Right lobe of liver (tissue), 6 donors: ENCODE data around the gene CLIP4. TPM values are rescaled to one million over a fixed set of nuclear protein-coding genes. Genes with fewer than 3 reads are reported as not detected.

ENCODE experiments used
- ATAC-seq, 4 donors: fragments of 200-7000 bp; cut with Tn5 transposase; one replicate each; pipeline ENCODE4 v1.9.1; 2020; ENCODE audit warnings: mild to moderate bottlenecking in 4 of 4, moderate library complexity in 4 of 4
- DNase-seq, 3 donors: peaks; one replicate each; pipeline ENCODE4 v3.0.0-alpha.2; 2020
- H3K27ac ChIP-seq, 3 donors: fragments of 200-600 bp; one replicate each; pipeline ENCODE4 v1.8.0; 2022
- H3K27me3 ChIP-seq, 2 donors: fragments of 200-600 bp; one replicate each; pipeline ENCODE4 v1.8.0; 2022
- H3K36me3 ChIP-seq, 4 donors: fragments of 200-600 bp; sonication (generic) in 1 of 4; one replicate each; pipeline versions ENCODE4 v1.5.1 to v1.8.0; 2017 to 2022; ENCODE audit warnings: control low read depth in 1 of 4
- H3K4me1 ChIP-seq, 4 donors: fragments of 200-600 bp; sonication (generic) in 1 of 4; one replicate each; pipeline versions ENCODE4 v1.5.1 to v1.8.0; 2017 to 2022; ENCODE audit warnings: control low read depth in 1 of 4
- H3K4me3 ChIP-seq, 3 donors: fragments of 200-600 bp; one replicate each; pipeline ENCODE4 v1.8.0; 2022
- H3K9me3 ChIP-seq, 4 donors: fragments of 200-600 bp; sonication (generic) in 1 of 4; one replicate each; pipeline versions ENCODE4 v1.5.1 to v1.8.0; 2017 to 2022; ENCODE audit warnings: control low read depth in 1 of 4
- CTCF ChIP-seq, 4 donors: fragments of 200-600 bp in 3 of 4; fragments of 450-650 bp in 1 of 4; IDR thresholded peaks; one replicate each; pipeline versions ENCODE4 v1.5.1 to v1.8.0; 2016 to 2022; ENCODE audit warnings: antibody characterized with exemption in 4 of 4, mild to moderate bottlenecking in 2 of 4
- POLR2A ChIP-seq: fragments of 450-650 bp; IDR thresholded peaks from one replicate; pipeline ENCODE4 v1.6.1; 2017; ENCODE audit warnings: antibody characterized with exemption, mild to moderate bottlenecking
- WGBS: methylation state at CpG from one replicate; pipeline ENCODE4 v1.1.6; 2018; ENCODE audit warnings: low coverage, low lambda C conversion rate; ENCODE audit not compliant: insufficient coverage; ENCODE audit errors: missing lambda C conversion rate; 5-methylcytosine and 5-hydroxymethylcytosine counted together
- intact Hi-C, 2 donors: fragments of 100-400 bp; cut with DNase I; formaldehyde crosslinking; loops; one replicate each; pipeline versions ENCODE4 v1.11.2 to v1.14.1; 2022
- total RNA-seq, 6 experiments: library from RNA; depleted of rRNA in 2 of 6; stranded (reverse); fragments of >200 nt in 2 of 6; fragmentation: NEBNext Ultra II Directional in 3 of 6; extraction: Animal tissue kit (Norgen Biotek cat#: 25700) in 3 of 6; gene quantifications; one replicate each; pipeline versions ENCODE4 v1.1.0 to v1.2.4, GENCODE V29; 2016 to 2023
- donor health status: DM: no; HTN: yes; CAD: no.
- donor health status: DM: no; HTN: no; CAD: no.
- donor health status: DM: no; HTN: no; CAD: no.
- donor health status: DM: no; HTN: yes; CAD: no.
- donor health status: DM: no; HTN: yes; CAD: no.

The CLIP4 gene
- total RNA-seq, 6 experiments from 2014 or later: 2.7 to 7.3 (median 5.3) TPM

DNA sequence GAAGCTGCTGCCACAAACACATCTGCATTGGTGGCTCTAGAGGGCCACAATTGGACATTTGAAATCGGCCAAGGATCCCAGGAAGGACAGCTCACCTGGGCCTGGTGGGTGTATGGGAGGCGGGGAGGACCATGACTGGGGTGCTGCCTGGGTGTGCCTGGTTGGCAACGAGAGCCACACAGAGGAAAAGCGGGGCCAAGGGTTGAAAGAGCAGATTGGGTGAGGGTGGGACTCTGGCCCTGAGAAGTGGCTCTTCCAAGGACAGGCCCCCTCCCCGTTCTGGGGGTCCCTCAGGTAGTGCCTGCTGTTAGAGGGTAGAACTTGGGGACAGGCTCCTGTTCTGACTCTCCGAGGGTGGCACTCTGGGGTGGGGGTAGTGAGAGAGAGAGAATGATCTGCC lies 102.9 kb downstream of the CLIP4 start:
- Histone ChIP-seq H3K27ac (no peak overlapping the region), H3K4me3 (no peak overlapping the region), H3K4me1 (no peaks in the 10 kb centered on the region), H3K9me3 (no peaks in the 10 kb centered on the region), H3K36me3 (no peaks in the 10 kb centered on the region), H3K27me3 (no peaks in the 10 kb centered on the region)
- peak in 1 of 3 donors; percentile 25 for DNase-seq
- intact Hi-C loops: no loop called here
- 75% methylated on average over 3 of the region's 6 CpGs for WGBS
- TF ChIP-seq POLR2A: no peak
- no peak for TF ChIP-seq CTCF (IDR thresholded peaks at IDR 0.05)
- peak in 1 of 4 donors; percentile 6 for ATAC-seq

DNA sequence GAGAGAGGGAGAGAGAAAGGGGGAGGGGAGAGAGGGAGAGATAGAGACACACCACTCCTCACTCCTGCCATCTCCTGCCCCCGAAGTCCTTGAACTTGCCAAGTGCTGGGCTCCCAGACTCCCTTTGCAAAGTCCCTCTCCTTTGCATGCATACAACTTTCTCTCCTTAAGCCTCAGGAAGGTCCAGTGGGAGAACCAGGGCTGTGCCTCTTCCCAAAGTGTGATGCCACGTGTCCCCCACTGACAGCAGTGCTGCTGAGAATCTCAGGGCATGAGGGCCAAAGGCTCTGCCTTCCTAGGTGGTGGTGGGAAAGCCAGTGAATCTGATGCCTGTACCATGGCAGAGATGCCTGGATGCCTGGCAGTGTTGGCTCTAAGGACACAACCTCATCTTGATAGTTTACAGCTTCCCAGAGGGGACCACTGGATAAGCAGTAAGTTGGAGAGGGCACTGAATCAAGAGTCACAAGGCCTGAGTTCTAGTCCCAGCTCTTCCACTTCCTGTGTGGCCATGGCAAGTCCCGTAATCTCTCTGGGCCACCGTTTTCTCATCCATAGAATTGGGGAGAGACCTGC lies 103.4 kb downstream of the CLIP4 start:
- Histone ChIP-seq H3K27ac (no peak overlapping the region), H3K4me3 (no peak overlapping the region), H3K4me1 (no peaks in the 10 kb centered on the region), H3K36me3 (no peaks in the 10 kb centered on the region), H3K27me3 (no peaks in the 10 kb centered on the region), H3K9me3 (no peaks in the 10 kb centered on the region)
- intact Hi-C loops: no loop called here
- 61% methylated on average over 2 of the region's 4 CpGs for WGBS
- ATAC-seq (no peak), DNase-seq (peak in 1 of 3 donors; percentile 21)
- TF ChIP-seq CTCF (IDR thresholded peaks at IDR 0.05) (no peak), POLR2A (no peak)

- no peak overlapping the region for H3K27ac ChIP-seq
- no peaks in the 10 kb centered on the region for H3K4me1 ChIP-seq
- H3K9me3 ChIP-seq: no peaks in the 10 kb centered on the region
- ATAC-seq: no peak
- H3K4me3 ChIP-seq: no peak overlapping the region
- TF ChIP-seq CTCF (IDR thresholded peaks at IDR 0.05): no peak
- TF ChIP-seq POLR2A: no peak
- 40% methylated on average over 1 of the region's 4 CpGs for WGBS
- H3K27me3 ChIP-seq: no peaks in the 10 kb centered on the region
- intact Hi-C loops: no loop called here
- no peaks in the 10 kb centered on the region for H3K36me3 ChIP-seq
- DNase-seq: peak in 1 of 3 donors; percentile 23
These were observed 104.2 kb downstream of the CLIP4 start for GRCh38 chr2:29219374-29219773.

DNA sequence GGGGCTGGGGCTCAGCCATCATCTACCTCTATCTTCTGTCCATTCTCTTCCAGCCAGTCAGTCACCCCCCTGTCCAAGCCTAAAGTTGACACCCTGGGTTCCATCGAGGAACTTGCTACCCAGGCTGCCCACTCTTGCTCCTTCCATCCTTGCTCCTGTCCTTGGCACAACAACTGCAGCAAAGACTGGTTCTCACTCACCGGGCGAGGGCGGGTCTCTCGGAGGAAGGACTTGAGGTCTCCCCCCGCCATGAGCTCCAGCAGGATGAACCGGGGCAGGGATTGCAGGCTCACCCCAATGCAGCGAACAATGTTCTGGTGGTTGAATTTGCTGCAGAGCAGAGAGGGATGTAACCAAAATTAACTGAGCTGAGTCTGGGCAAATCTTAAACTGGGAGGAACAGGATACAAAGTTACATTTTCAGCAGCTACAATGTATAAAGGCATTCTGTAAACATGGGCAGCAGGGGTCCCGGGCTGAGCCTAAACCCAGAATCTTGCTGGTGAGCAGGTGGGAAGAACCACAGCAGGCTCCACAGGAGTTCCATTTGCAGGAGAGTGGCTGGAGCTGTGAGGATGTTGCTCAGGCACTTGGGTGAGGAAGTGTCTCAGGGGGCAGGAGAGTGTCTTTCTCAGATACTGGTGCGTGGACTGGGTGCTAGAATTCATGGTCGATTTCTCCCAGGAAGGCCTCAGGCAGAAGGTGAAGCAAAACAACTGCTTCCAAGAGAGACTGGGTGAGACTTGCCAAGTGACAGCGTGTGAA lies 105.5 kb downstream of the CLIP4 start:
- 54% methylated on average over 5 of the region's 12 CpGs for WGBS
- TF ChIP-seq POLR2A: no peak
- TF ChIP-seq CTCF (IDR thresholded peaks at IDR 0.05): no peak
- ATAC-seq (no peak), DNase-seq (peak in 1 of 3 donors; percentile 24)
- Histone ChIP-seq H3K4me3 (no peak overlapping the region), H3K27me3 (no peaks in the 10 kb centered on the region), H3K36me3 (no peaks in the 10 kb centered on the region), H3K9me3 (no peaks in the 10 kb centered on the region), H3K4me1 (no peaks in the 10 kb centered on the region), H3K27ac (no peak overlapping the region)
- intact Hi-C loops: no loop called here
